ENCODE data around the gene JMJD7. TPM values are rescaled to one million over a fixed set of nuclear protein-coding genes. Genes with fewer than 3 reads are reported as not detected.

Gene JMJD7
- total and polyA plus RNA-seq, 10 donors = 3.2 to 20.1 (median 10.7) TPM

DNA sequence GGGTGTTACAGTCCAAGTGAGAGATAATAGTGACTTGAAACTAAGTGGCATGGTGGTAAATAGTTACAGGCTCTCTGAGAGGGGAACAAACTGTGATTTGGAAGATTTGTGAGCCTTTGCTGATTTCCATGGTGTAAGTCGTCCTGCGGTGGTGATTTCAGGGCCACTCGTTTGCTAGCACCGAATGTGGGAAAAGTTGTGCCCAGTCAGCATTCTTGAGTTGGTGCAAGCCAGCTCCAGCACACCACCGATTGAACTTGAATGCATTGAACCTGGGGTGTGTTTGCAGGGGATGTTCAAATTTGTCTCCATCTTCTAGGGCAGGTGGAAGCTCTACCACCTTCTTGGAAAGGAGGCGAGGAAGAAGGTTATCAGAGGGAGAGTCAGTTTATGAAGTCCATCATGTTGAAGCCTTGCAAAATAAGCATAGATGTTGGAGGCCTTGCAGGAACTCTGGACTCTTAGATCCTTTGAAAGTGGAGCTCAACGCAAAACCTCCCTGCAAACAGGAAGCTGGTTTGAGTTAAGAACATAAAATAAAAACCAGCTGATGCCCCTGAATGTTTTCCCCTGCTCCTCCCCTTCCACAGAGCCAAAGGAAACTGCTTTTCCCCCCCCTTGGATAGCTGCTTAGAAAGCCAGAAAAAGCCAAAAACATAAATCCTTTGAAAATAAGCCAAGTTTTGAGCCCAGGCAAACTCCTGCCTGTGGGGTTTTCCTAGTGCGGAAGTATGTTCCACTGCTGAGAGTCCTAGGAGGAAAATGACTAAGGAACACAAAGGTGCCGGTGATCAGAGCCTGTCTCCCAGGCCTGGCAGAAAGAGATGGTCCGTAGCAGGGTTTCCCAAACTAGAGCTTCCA lies 31.7 kb upstream of the JMJD7 start:
- Histone ChIP-seq H3K4me1 (peaks cover 15 to 44% (median 28%) of the 10 kb centered on the region in 6 donors), H3K27ac (peak overlapping the region; percentile 37 to 73 (median 64)), H3K9me3 (no peaks in the 10 kb centered on the region), H3K4me3 (no peak overlapping the region), H3K27me3 (replicated peaks in 1 of 7) (no peaks in the 10 kb centered on the region), H3K36me3 (peaks cover 0 to 20% (median 12%) of the 10 kb centered on the region in 6 donors)
- intact Hi-C loops (cut with DNase I; ENCODE audit: low total_unique reads) = no loop called here
- WGBS, 5 donors = 45 to 64% (median 54%) methylated on average over 10 of the region's 10 CpGs
- DNase-seq = no peak
- TF ChIP-seq, protein P1, sequence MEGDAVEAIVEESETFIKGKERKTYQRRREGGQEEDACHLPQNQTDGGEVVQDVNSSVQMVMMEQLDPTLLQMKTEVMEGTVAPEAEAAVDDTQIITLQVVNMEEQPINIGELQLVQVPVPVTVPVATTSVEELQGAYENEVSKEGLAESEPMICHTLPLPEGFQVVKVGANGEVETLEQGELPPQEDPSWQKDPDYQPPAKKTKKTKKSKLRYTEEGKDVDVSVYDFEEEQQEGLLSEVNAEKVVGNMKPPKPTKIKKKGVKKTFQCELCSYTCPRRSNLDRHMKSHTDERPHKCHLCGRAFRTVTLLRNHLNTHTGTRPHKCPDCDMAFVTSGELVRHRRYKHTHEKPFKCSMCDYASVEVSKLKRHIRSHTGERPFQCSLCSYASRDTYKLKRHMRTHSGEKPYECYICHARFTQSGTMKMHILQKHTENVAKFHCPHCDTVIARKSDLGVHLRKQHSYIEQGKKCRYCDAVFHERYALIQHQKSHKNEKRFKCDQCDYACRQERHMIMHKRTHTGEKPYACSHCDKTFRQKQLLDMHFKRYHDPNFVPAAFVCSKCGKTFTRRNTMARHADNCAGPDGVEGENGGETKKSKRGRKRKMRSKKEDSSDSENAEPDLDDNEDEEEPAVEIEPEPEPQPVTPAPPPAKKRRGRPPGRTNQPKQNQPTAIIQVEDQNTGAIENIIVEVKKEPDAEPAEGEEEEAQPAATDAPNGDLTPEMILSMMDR (IDR thresholded peaks at IDR 0.05 in 8 of 11, conservative IDR thresholded peaks at IDR 0.05 in 3 of 11) = no peak
- no peak for TF ChIP-seq POLR2AphosphoS5 (IDR thresholded peaks at IDR 0.05)
- TF ChIP-seq POLR2A (IDR thresholded peaks at IDR 0.05) = no peak

DNA sequence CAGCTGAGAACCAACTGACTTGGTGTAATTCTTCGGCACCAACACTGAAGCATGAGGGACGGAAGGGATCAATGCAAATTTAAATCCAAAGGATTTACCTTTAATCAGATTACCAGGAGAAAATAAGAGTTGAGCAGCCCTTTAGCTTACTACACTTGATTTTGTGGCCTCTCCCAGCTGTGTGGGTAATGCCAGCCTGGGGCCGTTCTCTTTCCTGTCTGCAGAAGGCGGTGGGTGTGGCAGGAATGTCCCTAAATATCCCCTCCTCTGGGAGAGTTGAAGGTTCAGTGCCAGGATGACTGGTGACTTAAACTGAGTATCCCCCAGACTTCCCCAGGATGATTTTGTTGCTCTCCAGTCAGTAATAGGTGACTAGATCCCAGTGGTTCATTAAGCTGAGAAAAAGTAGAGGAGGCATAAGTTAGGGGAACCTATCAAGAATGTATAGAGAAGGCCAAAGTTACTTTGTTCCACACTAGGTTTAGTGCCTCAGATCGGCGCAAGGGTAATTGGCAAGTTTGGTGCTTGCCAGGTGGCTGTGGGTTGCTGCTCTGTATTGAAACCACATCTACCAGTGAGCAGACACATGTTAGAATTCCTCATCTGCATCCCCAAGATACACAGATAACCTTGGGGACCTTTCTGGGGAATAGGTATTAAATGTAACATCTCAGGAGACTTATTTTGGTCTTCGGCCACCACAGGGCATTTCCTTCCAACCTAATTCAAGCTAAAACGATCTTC lies 30.5 kb upstream of the JMJD7 start:
- peak overlapping the region in 5 of 8 donors; percentile 51 to 73 (median 67) for H3K27ac ChIP-seq
- intact Hi-C loops (cut with DNase I; ENCODE audit: low total_unique reads) = no loop called here
- WGBS, 5 donors = 71 to 78% (median 76%) methylated on average over 8 of the region's 8 CpGs

DNA sequence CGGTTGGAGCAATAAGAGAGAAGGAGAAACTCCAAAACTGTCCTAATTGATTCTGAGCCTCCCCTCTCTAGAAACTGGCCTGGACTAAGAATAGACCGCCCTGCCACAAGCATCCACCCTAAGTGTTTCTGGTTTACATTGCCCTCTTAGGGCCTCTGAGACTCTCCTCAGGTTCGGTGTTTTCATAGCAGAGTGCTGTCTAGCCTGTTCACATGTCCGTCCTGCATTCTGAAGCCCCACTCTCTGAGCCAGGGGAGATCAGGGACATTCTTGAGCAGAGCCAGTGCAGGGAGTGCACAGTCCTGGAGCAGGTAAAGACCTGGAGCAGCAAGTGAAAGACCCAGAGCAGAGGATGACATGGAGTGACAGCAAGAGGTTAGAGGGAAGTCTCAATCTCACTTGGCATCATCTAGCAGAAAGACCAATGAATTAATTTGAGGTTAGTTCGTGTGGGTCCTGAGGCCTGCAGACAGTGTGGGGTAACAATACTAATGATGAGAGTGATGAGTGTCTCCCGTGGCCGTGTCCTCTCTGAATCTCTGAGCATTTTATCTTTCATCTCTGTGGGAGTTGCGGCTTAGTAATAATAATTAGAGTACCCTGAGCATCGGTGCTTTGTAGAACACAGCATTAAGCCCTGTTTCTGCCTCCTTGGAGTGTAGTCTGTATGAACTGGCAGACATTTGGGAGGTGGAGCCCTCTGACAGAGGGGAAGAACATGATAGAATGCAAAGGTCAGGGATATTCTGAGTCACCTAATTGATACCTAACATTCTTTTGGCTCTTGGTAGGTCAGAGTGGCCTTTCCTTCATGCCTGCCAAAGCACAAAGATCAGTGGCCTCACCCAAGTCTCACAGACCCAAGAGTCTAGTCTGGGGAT lies 29.0 kb upstream of the JMJD7 start:
- 78 to 89% (median 87%) methylated on average over 9 of the region's 9 CpGs for WGBS, 5 donors
- H3K27me3 ChIP-seq (replicated peaks in 1 of 7) = no peaks in the 10 kb centered on the region
- no peak overlapping the region for H3K27ac ChIP-seq
- TF ChIP-seq POLR2A (IDR thresholded peaks at IDR 0.05) = no peak
- TF ChIP-seq, protein P1 (IDR thresholded peaks at IDR 0.05 in 8 of 11, conservative IDR thresholded peaks at IDR 0.05 in 3 of 11) = no peak
- TF ChIP-seq POLR2AphosphoS5 (IDR thresholded peaks at IDR 0.05) = no peak
- H3K36me3 ChIP-seq = peaks cover 0 to 37% (median 19%) of the 10 kb centered on the region in 6 donors
- H3K4me1 ChIP-seq = peaks cover 9 to 29% (median 20%) of the 10 kb centered on the region in 6 donors
- H3K9me3 ChIP-seq = no peaks in the 10 kb centered on the region
- no peak overlapping the region for H3K4me3 ChIP-seq
- intact Hi-C loops (cut with DNase I; ENCODE audit: low total_unique reads) = no loop called here
- DNase-seq = no peak

More for the DNA sequence above, 30.5 kb upstream of the JMJD7 start:
- Histone ChIP-seq H3K27me3 (replicated peaks in 1 of 7) (no peaks in the 10 kb centered on the region), H3K4me3 (no peak overlapping the region), H3K36me3 (peaks cover 0 to 31% (median 18%) of the 10 kb centered on the region in 6 donors), H3K9me3 (no peaks in the 10 kb centered on the region), H3K4me1 (peaks cover 9 to 33% (median 20%) of the 10 kb centered on the region in 6 donors)
- no peak for TF ChIP-seq POLR2AphosphoS5 (IDR thresholded peaks at IDR 0.05)
- TF ChIP-seq, protein P1 (IDR thresholded peaks at IDR 0.05 in 8 of 11, conservative IDR thresholded peaks at IDR 0.05 in 3 of 11) = no peak
- TF ChIP-seq POLR2A (IDR thresholded peaks at IDR 0.05) = no peak
- DNase-seq = no peak
